GM18870 (cell line): ENCODE measurements around the gene CAV1.
"Not testable (repeated sequence)": the region's sequence is repeated elsewhere in the genome, so short reads cannot be mapped to it uniquely, and the experiment has no call there.

Experiments used
- ATAC-seq: cut with Tn5 transposase; IDR thresholded peaks from one replicate; pipeline ENCODE4 v1.9.1; 2021; ENCODE audit warnings: moderate library complexity; ENCODE audit not compliant: unreplicated experiment

CAV1 gene

DNA sequence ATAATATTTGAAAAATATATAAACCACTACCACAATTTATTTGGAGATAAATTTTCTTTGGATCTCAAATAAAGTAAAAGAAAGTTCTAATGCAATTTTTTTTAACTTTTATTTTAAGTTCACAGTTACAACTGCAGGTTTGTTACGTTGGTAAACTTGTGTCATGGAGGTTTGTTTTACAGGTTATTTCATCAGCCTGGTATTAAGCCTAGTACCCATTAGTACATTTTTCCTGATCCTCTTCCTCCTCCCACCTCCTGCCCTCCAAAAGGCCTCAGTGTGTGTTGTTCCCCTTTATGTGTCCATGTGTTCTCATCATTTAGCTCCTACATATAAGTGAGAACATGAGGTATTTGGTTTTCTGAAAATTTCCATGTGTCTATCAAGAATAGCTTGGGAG, 54.5 kb downstream of the CAV1 start:
- no peak for ATAC-seq

GRCh38 chr7:116579835-116580234, 55.0 kb downstream of the CAV1 start:
- ATAC-seq = no peak

DNA sequence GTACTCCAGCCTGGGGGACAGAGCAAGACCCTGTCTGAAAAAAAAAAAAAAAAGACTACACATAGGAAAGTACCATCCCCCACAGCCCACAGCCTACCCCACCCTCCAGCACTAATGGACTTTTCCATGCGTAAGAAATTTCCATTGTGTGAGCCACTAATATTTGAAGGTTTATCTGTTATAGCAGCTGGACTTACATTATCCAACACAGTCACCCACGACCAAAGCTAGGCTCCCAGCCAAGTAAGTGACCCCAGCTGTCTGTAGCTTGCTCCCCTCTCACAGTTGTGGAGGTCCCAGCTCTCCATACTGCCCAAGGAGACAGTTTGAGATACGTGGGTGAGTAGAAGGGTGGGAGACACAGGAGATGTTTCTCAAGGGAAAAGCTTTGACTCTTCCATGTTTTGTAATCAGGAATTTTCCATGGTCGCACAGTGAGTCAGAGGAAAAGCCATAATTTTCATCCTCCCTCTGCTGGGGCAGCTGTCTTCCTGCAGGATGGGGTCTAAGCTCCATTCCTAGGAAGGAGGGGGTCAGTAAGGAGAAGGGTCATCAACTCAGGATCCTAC, 57.4 kb downstream of the CAV1 start:
- ATAC-seq = no peak

- ATAC-seq = peak; percentile 51
Measured at GRCh38 chr7:116582806-116583444, 58.1 kb downstream of the CAV1 start.

- ATAC-seq = peak; percentile 91
Measured at GRCh38 chr7:116583653-116584052, 58.8 kb downstream of the CAV1 start.

DNA sequence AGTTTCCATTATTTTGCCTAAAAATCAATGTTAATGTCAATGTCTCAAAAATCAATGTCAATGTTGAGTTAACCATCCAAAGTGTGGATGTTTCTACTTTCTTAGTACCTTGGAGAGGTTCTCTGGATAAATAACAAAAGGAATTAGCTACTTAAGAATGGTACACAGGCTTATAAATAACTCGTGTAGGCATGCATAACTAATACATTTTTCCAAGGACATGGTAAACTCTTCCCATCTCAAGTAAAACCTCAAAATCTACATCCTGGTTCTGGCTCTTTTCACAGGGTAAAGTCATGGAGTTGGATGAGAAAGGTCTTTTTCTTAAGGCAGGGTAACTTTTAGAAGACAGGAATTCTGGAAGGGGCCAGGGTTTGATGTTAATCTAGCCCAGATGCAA, 59.9 kb downstream of the CAV1 start:
- ATAC-seq = no peak

DNA sequence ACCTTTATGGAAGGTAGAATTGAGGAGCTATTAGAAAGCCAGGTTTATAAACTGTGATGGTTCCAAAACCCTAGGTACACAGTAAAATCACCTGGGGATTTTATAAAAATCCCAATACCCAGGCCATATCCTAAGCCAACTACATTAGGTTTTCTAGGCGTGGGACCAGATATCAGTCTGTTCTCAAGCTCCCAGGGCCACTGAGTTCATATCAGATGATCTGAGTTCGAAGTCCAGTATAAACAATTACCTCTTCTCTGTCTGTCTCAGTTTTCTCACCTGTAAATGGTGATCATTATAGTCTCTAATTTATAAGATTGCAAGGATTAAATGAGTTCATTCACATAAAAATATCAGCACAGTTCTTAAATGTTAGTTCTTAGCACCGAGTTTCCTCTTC, 60.6 kb downstream of the CAV1 start:
- no peak for ATAC-seq

DNA sequence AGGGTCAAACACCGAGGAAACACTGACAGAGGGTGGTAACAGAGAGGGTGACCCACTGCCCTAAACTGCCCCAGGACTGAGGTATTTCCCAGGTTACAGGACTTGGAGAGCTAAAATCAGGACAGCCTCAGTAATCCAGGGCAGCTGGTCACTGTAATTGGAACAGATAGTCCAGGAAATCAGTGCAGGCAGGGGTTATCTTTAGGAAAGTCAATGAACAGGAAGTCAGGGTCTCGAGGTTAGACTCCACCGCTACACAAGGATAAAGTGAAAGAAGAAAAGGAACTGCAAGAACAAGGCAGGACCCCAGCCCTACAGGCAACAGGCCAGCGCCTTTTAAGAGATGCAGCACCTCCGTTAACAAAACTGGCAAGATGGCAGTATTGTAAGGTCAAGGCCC, 61.1 kb downstream of the CAV1 start:
- ATAC-seq = no peak

DNA sequence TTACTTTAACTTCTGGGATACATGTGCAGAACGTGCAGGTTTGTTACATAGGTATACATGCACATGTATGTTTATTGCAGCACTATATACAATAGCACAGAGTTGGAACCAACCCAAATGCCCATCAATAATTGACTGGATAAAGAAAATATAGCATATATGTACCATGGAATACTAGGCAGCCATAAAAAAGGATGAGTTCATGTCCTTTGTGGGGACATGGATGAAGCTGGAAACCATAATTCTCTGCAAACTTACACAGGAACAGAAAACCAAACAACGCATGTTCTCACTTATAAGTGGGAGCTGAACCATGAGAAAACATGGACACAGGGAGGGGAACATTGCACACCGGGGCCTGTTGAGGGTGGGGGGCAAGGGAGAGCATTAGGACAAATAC, 62.4 kb downstream of the CAV1 start:
- ATAC-seq = not testable (repeated sequence)

GRCh38 chr7:116588225-116588624, 63.4 kb downstream of the CAV1 start:
- peak; percentile 51 for ATAC-seq

DNA sequence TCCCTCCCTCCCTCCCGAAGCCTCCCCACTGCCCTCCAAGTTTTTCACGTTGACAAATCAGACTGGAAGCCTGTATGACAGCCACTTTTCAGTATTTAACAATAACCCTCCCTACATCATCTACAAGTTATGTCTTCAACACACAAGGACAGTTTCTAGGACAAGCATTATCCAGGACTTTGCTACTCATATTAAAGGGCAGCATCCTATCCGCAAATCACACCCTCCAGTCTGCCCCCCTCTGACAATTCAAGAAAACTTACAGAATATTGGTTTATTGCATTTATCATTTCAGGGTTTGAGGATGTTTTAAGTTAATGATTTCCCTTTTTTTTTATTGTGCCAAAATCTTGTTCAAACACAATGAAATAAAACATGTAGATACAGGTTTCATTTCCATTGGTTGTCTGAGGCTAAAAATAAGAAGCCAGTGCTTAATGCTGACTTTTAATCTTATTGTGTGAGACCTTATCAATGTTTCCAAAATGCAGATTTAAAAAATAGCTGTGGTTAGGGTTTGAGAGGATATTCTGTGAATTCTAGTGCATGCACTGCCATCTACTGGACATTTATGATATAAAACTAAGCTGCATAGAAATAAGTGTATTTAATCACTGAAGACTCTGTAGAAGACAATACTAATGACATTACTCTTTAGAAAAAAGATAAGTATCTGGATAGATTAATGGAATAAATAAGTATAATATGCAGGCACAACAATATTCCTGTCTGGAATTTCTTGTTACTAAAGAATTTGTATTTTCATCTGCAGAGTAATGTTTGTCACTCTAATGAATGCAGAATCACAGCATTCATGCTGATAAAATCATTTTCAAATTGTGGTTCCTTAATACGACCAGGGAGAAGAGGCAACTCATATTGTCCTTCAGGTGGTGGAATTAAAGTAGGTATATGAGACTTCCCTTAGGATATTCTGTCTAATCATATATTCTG, 64.1 kb downstream of the CAV1 start:
- peak; percentile 39 for ATAC-seq

DNA sequence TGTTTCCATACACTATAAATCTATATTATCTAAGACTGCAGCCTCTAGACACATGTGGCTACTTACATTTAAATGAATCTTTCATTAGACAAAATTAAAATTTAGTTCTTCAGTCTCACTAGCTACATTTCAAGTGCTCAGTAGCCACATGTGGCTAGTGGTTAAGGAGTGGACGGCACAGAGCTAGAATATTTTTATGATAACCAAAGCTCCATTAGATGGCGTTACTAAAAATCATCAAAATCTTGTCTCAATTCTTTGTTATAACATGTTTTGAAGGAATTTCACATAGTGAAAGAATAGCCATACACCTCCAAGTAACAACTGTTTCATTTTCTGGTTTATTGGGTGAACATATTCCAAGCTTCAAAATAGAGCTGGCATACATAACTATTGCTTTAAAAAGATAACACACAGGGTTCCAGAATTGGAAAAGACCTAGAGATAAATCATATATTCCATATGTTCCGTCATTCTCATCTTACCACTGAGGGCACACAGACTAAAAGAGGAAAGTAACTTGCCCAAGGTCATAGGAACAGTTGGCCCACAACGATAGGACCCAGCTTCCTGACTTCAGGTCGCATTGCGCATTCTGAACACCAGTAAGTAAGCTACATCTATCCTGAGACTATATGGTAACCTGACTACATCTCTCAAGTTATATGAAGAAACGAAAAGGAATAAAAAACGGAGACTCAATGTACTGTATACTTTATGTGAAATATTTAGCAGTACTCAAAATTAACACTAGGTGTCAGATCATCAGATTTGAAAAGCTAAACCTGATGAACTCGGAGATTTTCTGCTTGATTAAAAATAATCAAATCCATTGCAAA, 66.6 kb downstream of the CAV1 start:
- no peak for ATAC-seq

DNA sequence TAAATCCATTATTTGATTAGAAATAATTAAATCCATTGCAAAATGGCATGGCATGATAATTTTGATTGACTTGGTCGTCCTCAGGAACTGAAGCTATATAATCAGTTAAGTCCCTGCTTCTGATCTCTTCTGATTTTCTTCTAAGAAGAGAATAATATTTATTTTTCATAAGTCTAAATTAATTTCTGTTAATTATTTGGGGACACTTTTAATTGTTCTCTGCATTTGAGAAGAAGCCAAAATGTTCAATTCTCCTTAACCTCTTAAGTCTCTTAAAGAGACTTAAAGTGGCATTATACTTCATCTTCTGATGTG, 67.2 kb downstream of the CAV1 start:
- ATAC-seq = no peak

DNA sequence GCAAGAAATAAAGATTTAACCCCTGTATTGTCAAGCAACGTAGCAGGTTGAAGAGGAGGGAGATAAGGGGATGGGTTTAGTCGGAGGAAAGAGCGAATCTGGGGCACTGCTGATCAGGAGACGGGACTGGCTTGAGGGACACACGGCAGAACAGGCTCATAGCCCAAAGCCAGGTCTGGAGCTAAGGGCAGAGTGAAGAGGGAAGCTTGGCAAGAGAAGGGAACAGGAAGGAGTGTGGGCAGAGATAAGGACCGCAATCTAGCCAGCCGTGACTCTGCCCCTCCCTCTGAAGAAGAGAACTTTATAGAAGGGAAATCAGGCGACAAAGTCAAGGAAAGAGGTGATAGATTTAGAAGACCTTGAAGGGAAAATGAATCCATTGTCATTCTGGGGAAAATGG, 67.6 kb downstream of the CAV1 start:
- ATAC-seq = no peak

GRCh38 chr7:116593359-116594075, 68.7 kb downstream of the CAV1 start:
- no peak for ATAC-seq

DNA sequence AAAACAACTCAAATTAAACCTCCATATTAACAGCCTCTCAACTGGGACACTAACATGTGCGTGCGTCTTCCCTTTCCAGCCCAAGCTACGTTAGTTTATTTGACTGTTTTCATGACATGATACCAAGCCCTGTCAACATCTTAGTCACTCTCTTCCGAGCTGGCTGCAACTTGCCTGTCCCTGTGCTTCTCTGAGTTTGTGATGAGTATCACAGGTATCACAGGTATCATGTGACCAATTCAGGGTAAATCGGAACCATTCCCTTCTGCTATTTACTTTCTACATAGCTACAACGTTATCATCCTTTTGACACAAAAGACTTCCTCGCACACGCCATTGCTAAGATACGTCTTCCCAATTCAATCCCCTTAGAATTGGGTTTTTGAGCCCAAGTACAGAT, 70.2 kb downstream of the CAV1 start:
- ATAC-seq = no peak

DNA sequence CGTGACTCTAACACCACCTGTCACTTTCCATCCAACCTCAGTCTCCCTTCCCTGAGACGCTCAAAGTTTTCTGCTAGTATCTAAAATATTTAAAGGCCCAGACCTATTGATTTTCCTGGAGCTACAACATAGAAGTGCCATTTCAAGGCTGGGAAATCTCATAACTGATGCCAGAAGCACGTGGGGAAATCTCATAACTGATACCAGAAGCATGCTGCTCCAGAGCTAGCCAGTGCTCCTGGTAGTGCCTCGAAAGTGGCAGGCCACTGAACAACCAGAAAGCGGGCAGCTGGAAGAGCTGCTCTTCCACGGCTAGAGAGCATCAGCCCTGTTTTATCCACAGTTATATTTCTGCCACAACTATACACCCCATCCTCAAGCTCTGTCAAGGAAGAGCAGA, 72.5 kb downstream of the CAV1 start:
- ATAC-seq = no peak

- ATAC-seq = no peak
Measured at GRCh38 chr7:116598278-116598677, 73.4 kb downstream of the CAV1 start.

DNA sequence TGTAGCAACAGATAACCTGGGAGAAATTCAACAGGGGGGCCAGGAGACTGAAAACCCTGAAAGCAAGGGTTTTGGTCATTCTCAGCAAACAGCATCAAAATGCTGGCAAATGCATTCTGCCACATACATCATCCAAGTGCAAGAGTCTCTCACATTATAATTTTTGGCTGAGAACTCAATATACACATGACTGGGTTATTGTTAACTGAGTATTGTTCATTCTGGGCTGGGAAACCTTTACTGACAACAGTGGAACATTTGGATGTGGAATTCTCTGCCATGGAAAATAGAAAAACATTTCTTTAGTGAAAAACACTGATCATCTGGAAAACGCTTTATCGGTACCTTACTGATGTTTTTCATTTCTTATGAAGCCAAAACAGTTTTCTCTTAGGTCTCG, 74.0 kb downstream of the CAV1 start:
- no peak for ATAC-seq

- peak; percentile 79 for ATAC-seq
Measured at GRCh38 chr7:116601426-116601825, 76.6 kb downstream of the CAV1 start.

DNA sequence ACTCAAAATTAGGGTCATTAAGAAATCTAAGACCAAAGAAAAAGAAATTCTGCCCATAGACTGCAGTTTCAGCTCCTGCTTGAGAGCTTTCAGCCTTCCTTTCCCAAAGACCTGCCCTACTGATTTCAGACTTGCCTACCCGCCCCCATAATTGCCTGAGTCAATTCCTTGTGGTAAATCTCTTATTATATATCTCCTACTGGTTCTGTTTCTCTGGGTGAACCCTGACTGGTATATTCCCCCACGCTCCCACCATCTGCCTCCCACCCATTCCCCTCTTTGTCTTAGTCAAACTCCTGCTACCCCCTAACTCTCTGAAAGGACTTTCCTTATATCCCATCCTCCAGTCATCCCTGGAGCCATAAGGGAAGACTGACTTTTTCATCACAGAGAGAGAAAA, 82.5 kb downstream of the CAV1 start:
- no peak for ATAC-seq
